HG02938 (cell line): ENCODE measurements around the gene ADARB2.

ENCODE experiments used
- ATAC-seq: cut with Tn5 transposase; IDR thresholded peaks from one replicate; pipeline ENCODE4 v1.9.1; 2021; ENCODE audit warnings: mild to moderate bottlenecking, moderate library complexity; ENCODE audit not compliant: unreplicated experiment

The ADARB2 gene

DNA sequence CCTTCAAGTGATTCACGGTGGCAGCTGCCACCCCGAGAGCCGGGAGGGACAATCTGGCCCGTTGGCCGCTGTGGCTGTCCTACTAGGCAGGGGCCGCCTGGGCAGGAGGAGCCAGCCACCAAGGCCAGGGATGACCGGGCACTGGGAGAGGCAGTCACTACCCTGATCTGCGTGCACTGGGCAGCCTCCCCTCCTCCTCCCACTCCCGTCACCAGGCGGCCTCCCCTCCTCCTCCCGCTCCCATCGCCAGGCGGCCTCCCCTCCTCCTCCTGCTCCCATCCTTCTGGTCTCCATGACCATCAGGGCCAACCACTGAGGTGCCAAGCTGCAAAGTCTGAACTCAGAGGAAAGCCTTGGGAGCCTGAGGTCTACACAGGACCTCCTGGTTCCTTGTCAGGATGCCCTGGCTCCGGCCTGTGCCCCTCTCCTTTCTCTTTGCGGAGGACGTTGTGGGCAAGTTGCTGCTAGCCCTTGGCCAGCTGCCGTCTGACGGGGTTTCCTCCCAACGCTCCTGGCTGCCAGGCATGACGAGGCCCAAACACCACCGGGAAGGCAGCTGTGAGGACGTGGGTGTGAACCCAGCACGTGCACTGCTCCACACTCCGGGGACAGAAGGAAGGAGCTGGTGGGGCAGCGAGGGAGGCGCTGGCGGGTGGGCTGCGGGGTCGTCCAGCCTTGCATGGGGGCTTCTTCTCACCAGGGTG, 550.0 kb downstream of the ADARB2 start:
- no peak for ATAC-seq

DNA sequence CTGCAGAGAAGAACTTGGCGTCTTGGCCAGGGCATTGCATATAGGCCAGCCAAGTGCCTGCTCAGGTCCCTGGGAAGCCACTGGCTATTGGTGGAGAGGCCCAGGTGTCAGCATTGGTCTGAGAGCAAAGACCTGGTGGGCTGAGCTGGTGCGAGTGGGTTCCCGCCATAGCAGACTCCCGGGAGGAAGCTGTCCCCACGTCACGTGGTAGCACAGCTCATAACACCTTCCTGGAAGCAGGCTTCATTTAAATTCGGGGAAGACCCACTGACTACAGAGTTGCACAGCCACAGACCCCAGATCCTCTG, 550.7 kb downstream of the ADARB2 start:
- ATAC-seq = no peak

GRCh38 chr10:1185911-1186682, 551.2 kb downstream of the ADARB2 start:
- ATAC-seq = no peak

DNA sequence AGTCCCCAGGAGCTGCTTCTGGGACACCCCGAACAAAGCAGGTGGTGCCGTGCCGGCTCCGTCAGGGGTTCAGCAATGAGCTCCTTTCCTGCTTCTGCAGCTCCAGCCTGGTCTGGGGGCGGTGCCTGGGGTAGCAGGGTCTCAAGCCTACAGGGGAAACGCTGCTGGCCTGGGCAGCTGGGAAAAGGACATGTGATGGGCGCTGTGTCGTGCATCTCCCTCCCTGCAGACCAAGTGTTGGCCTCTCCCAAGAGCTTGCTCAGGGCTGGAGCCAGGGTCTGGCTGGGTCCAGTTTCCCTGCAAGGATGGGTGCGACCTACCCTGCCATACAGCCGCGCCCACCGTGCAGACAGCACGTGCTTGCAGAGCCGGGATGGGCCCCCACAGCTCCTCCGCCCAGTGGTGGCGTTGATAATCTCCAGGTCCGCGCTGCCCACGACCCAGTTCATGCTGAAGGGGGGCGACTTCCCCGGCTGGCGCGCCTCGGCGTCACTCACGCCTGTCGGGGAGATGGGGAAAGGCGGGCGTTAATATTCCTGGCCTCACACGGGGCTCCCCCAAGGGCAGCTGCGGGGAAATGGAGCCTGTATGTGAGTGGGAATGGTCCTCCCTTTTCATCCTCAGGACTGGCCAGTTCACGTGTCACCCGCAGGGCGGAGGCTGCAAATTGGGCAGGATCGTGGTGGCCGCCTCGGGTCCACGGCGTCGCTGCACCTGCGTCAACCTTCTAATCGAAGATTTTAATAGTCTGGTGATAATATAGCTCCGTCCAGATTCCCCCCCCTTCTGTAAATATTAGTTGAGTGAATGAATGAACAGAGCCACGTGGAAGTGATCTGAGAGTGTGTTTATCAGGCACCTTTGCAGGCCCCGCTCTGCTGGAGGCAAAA, 552.5 kb downstream of the ADARB2 start:
- no peak for ATAC-seq

DNA sequence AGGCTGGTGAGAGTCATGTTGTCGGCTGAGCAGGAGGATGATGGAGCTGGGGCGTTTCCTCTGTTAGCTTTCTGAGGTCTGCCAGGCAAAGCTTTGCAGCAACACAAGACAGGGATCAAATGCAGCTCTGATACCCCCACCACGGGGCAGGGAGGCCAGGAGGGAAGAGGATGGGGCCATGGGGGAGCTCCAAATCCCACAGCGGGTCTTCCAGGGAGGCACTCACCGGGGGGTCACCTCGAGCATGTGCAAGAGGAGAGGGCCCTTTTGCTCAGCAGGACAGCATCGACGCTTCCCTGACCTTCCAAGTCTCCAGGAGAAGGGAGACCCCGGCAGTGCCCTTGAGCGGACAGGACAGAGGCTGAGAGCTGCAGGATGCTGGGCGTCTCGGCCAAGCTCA, 553.6 kb downstream of the ADARB2 start:
- no peak for ATAC-seq

DNA sequence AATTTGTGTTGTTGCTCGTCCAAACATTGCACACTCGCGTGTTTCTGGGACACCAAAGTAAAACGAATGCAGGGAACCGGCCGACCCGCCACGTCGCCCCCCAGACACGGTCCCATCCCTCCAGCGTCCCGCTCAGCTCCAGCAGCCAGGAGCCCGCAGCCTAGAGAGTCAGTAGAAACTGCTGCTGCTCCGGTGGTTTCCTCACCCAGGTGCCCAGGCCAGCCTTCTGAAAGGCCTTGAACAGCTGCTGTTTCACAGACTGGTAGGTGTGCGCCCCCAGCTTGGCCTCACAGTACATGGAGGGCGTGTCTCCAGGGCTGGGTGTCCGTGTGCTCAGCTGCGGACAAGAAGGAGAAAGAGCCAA, 554.3 kb downstream of the ADARB2 start:
- ATAC-seq = no peak

DNA sequence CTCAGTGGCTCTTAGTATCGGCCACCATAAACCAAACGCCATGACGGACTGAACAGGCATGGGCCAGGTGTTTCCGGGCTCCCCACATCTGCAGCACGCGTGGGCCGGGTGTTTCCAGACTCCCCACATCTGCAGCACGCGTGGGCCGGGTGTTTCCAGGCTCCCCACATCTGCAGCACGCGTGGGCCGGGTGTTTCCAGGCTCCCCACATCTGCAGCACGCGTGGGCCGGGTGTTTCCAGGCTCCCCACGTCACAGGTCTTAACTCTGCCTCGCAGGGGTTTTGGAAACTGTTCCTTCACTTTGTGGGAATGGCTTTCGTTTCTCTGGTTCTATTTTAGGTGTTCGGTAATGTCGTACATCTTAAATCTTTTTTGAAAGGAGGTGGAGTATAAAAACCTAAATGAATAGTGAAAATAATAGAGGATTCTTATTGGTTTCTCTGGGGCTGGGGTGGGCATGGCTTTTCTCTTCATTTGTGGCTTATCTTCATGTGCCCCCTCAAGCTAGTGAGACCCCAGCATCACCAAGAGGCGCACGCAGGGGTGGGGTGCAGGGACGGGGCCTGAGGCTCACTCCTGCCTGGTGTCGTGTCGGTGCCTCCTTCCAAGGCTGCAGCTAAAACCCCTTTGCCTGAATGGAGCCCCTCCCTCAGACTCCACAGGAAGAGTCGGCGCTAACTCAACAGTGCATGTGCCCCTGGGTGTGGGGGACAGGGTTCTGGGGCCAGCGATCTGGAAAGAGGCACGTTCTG, 554.9 kb downstream of the ADARB2 start:
- no peak for ATAC-seq

- ATAC-seq = no peak
Observed at GRCh38 chr10:1180836-1181235, 556.5 kb downstream of the ADARB2 start.

GRCh38 chr10:1180071-1180730, 557.1 kb downstream of the ADARB2 start:
- no peak for ATAC-seq

DNA sequence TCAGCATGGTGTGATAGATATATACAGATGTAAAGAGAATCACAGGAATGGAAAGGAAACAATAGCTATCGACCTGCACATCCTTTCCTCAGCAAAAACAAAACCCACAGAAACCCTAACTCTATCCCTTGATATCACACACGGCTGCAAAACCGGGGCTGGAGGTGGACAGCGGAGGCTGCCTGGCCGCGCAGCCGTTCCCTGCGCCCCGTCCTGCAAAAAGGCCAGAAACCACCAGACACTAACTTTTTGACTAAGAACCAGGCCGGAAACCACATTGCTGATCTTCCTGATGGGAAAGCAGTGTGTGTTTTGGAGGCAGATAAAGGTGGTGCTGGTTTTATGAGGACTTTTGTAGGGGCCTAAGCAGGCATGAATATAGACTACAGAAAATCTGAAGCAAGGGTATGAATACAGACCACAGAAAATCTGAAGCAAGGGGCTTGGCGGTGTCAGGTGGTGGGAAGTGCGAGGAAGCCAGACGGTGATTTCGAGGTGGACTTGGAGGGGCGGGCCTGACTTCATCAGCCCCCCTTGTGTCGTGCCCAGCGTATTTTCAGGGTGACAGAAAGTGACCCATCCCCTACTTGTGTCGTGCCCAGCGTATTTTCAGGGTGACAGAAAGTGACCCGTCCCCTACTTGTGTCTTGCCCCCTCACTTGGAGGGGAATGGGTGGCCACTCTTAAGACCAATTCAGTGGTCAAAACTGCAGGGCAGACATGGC, 557.8 kb downstream of the ADARB2 start:
- ATAC-seq = no peak

- no peak for ATAC-seq
Observed at GRCh38 chr10:1178506-1178905, 558.8 kb downstream of the ADARB2 start.

- no peak for ATAC-seq
Observed at GRCh38 chr10:1177936-1178335, 559.4 kb downstream of the ADARB2 start.

GRCh38 chr10:1175956-1176565, 561.3 kb downstream of the ADARB2 start:
- no peak for ATAC-seq

GRCh38 chr10:1174022-1174421, 563.3 kb downstream of the ADARB2 start:
- ATAC-seq = no peak

DNA sequence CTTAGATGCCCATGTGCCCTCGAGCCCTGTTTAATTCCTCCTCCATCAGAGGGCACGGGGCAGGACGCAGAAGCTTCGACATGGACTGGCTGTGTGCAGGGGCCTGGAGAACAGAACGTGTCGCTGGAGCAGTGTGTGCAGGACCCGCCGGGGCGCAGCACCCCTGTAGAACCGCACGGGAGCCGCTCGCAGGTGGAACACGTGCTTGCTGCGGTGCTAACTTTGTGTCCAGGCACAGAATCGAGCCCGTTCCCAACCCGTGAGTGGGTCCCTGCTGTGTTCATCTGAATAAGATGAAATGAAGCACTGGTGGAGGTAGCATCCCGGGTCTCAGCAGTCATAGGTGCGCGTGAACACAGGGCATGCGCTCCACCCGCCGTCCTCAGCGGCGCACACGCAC, 564.2 kb downstream of the ADARB2 start:
- no peak for ATAC-seq

DNA sequence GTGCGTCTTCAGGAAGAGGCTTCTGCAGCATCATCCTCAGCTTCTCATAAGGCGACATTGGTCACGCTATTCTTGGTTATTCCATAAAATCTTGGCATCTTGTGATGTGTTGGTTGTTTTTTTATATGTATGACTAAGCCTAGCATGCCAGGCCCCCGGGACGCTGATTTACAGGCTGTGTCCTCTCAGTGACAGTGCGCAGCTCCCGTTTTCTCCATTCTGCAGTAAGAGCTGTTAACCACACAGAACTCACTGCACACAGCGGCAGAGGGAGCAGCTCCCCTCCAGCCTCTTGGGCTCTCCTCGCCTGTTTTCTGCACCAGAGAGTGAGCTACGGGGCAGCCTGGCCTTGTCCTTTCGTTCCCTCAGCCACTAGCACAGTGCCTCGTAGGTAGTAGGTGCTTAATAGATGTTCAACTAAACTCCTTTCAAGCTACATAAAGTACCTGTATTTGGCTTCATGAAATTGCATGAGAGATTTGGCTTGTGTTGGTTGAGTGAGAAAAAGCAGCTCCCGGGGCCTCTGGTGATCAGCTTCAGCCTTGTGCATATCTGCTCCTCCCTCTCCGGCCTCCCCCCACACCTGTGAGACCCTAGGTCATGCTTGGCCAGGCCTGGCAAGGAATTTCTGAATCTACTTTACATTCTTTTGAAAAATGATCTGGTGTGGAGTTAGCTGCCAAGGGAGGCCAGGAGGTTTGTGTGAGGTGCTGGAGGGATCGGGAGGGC, 564.9 kb downstream of the ADARB2 start:
- ATAC-seq = no peak

DNA sequence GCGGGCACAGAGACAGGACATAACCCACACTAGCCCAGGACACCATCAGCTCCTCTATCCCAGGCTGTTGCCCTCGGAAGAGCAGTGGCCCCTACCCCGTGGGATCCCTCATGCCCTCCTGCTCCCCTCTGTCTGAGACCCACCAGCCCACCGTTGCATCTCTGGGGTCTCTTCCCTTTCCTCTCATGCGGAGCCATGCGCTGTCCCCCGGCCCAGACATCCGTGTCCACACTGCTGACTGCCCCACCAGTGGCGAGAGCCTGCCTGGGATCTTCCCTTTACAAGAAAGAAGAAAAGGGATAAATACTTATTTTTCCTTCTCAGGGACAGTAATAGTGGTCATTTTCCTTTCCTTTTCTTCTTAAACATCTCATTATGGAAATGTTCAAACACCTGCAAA, 565.7 kb downstream of the ADARB2 start:
- ATAC-seq = no peak

DNA sequence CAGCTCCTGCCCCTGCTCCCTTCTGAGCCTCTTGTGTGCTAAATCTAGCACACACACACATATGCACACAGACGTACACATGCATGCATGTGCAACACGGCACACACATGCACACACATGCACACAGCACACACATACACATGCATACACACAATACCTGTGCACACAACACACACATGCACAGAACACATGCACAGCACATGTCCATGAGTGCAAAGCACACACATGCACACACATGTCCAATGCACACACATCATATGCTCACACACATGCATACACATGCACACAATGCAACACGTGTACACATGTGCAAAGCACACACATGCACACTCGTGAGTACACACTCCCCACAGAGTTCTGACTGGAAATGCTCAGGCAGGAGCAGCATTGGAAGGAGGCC, 566.1 kb downstream of the ADARB2 start:
- no peak for ATAC-seq

DNA sequence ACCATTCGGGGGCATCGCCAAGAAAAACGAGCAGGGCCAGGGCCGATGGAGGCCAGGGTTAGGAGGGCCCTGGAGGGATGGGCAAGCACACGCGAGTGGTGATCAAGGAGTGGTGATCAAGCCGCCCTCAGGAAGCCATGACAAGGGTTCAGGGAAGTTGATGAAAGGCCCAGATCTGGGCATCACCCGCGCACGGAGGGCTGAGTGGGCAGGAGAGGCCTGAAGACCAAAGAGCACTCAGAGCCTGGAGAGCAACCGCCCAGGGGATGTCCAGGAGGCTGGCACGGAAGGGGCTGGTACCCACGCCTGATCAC, 566.5 kb downstream of the ADARB2 start:
- no peak for ATAC-seq
